ENCODE results near the gene IL18BP.

Gene IL18BP

DNA sequence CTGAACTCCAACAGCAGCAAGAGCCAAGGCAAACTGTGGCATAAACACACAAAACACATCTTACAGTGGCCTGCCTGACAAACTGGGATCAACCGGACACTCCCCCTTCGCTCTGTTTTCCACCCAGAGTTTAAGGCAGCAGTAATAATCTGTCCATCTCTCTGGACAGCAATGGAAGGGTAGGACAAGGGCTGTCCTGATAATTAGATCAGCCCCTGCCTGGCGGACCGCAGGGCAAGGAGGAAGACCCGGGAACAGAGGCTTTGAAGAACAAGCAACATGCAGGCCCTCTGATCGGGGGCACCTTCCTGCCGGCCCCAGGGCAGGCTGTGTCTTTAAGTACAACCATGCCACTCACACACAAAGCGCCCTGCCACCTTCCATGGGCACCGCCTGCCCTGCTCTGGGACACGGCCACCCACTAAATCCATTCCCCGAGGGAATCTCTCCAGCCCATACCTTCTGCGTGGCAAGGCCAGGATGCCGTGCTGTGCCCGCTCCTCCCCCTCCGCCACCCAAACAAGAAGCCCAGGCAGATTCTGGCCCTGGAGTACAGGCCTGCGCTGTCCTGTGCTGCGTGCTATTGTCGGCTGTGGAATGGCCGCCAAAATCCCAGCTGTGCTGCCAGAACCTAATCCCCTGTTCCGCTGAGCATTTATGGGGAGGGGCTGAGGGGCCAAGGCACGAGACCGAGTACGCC, 42.8 kb downstream of the IL18BP start:
- no peak for DNase-seq (ENCODE audit: extremely low read depth in 1 of 2, low read depth in 1 of 2)

DNA sequence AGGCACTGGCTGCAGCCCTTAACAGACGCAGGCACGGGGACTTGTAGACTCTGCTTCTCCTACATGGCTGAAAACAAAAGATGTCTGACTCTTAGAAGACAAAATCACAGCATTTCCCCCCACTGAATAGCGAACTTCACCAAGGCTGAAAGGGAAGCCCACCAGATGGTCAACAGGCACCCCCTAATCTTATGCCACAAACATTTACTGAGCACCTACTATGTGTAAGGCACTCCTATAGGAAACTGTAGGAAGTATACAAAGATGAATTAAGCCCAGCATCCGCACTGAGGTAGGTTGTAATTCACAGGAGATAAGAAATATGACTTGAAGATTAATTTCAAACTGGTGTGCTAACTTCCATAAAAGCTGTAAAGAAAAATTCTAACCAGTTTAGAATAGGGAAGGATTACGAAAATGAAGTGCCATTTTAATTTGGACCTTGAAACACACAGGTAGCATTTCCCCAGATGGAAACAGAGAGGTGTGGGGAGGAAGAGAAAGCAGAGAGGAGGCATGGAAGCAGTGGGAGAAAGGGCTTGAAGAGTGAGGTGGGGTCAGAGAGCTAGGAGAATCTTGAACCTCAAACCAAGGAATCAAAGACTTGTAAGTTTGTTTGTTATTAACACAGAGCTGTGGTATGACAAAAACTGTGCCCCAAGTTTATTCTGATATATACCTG, 43.5 kb downstream of the IL18BP start:
- no peak for DNase-seq (ENCODE audit: extremely low read depth in 1 of 2, low read depth in 1 of 2)

DNA sequence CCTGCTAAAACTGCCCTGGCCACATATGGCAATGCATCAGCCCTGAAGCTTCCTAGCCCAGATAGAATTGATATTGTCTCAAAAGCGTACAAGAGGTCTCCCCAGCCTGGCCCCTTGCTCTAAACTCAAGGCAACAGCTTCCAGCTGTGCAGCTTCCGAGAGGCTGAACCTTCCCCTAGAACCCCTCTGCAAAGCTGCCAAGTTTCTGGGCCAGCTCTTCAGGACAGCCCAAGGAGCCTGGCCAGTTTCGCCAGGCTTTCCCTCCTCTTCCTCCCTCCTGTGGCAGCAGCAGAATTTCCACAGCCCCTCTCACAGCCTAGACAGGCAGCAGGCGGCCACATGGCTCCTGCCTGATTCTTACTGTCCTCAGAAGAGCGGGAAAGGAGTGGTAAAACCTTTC, 47.1 kb downstream of the IL18BP start:
- DNase-seq (ENCODE audit: extremely low read depth in 1 of 2, low read depth in 1 of 2): no peak

- no peak for DNase-seq (ENCODE audit: extremely low read depth in 1 of 2, low read depth in 1 of 2)
Measured at GRCh38 chr11:72048766-72049460, 50.2 kb downstream of the IL18BP start.
